Measurements from ENCODE around the gene PLPPR3. TPM values are rescaled to one million over a fixed set of nuclear protein-coding genes. Genes with fewer than 3 reads are reported as not detected.

Gene PLPPR3
- total and polyA plus RNA-seq, 9 of the 15 experiments (the other 6 are each of a cell fraction or from before 2014, with no cell fraction given): 0.01 to 48.2 (median 8.6) TPM

DNA sequence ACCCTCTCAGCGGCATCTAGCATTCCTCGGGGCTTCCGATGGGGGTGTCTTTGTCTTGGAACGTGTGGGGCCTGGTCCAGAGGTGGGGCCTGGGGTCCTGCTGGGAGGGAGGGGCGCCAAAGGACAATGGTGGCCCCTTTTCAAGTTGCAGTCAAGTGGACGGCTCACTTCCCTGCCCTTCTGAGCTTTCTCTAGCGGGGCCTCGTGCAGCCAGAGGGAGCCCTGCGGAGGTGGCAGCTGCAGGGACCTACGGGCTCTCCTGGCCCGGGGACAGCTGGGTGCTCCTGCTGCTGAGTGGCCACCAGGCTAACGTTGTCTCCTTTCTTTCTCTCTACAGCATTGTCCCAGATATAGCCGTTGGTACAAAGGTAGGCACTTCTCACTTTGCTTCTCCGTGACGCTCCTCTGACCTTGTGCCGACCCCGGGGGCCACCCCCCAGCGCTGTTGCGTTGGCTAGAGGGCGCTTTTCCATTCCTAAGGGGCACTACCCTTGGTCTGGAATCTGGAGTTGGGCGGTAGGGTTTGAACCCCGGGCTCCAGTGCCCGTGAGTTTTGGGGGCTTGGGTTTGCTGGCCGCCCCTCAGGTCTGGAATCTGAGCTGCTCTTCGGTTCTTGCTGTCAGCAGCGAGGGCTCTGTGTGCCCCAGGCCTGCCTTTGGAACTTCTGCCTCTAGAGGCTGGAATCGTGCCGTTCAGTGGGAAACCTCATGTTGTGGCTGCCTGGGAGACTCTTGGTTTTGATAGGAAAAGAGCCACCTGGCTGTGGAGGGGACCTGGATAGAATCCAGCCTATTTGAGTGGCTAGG lies 22.5 kb downstream of the PLPPR3 start (continued):
- no peak for TF ChIP-seq STAT5A (IDR thresholded peaks at IDR 0.05; ENCODE audit: borderline replicate concordance, low read length)
- TF ChIP-seq POLR2G (IDR thresholded peaks at IDR 0.05; ENCODE audit: low read depth, low read length): peak; percentile 32
- TF ChIP-seq RBFOX2 (IDR thresholded peaks at IDR 0.05; ENCODE audit: low read depth, low read length): peak; percentile 52
- no peak for TF ChIP-seq RFX5 (IDR thresholded peaks at IDR 0.05; ENCODE audit: low read depth, low read length)
- TF ChIP-seq, protein P1, sequence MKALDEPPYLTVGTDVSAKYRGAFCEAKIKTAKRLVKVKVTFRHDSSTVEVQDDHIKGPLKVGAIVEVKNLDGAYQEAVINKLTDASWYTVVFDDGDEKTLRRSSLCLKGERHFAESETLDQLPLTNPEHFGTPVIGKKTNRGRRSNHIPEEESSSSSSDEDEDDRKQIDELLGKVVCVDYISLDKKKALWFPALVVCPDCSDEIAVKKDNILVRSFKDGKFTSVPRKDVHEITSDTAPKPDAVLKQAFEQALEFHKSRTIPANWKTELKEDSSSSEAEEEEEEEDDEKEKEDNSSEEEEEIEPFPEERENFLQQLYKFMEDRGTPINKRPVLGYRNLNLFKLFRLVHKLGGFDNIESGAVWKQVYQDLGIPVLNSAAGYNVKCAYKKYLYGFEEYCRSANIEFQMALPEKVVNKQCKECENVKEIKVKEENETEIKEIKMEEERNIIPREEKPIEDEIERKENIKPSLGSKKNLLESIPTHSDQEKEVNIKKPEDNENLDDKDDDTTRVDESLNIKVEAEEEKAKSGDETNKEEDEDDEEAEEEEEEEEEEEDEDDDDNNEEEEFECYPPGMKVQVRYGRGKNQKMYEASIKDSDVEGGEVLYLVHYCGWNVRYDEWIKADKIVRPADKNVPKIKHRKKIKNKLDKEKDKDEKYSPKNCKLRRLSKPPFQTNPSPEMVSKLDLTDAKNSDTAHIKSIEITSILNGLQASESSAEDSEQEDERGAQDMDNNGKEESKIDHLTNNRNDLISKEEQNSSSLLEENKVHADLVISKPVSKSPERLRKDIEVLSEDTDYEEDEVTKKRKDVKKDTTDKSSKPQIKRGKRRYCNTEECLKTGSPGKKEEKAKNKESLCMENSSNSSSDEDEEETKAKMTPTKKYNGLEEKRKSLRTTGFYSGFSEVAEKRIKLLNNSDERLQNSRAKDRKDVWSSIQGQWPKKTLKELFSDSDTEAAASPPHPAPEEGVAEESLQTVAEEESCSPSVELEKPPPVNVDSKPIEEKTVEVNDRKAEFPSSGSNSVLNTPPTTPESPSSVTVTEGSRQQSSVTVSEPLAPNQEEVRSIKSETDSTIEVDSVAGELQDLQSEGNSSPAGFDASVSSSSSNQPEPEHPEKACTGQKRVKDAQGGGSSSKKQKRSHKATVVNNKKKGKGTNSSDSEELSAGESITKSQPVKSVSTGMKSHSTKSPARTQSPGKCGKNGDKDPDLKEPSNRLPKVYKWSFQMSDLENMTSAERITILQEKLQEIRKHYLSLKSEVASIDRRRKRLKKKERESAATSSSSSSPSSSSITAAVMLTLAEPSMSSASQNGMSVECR (CRISPR knock-in tag; IDR thresholded peaks at IDR 0.05): peak; percentile 34; the same call in 1 of the 2 replicates
- TF ChIP-seq, protein P2, sequence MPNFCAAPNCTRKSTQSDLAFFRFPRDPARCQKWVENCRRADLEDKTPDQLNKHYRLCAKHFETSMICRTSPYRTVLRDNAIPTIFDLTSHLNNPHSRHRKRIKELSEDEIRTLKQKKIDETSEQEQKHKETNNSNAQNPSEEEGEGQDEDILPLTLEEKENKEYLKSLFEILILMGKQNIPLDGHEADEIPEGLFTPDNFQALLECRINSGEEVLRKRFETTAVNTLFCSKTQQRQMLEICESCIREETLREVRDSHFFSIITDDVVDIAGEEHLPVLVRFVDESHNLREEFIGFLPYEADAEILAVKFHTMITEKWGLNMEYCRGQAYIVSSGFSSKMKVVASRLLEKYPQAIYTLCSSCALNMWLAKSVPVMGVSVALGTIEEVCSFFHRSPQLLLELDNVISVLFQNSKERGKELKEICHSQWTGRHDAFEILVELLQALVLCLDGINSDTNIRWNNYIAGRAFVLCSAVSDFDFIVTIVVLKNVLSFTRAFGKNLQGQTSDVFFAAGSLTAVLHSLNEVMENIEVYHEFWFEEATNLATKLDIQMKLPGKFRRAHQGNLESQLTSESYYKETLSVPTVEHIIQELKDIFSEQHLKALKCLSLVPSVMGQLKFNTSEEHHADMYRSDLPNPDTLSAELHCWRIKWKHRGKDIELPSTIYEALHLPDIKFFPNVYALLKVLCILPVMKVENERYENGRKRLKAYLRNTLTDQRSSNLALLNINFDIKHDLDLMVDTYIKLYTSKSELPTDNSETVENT (CRISPR knock-in tag; IDR thresholded peaks at IDR 0.05): no peak
- no peak for TF ChIP-seq SREBF1 (IDR thresholded peaks at IDR 0.05; ENCODE audit: borderline replicate concordance, low read depth, low read length)
- TF ChIP-seq, protein P3, sequence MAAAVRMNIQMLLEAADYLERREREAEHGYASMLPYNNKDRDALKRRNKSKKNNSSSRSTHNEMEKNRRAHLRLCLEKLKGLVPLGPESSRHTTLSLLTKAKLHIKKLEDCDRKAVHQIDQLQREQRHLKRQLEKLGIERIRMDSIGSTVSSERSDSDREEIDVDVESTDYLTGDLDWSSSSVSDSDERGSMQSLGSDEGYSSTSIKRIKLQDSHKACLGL (CRISPR knock-in tag; IDR thresholded peaks at IDR 0.05; ENCODE audit: borderline replicate concordance, poor library complexity, severe bottlenecking): no peak
- TF ChIP-seq, protein P4, sequence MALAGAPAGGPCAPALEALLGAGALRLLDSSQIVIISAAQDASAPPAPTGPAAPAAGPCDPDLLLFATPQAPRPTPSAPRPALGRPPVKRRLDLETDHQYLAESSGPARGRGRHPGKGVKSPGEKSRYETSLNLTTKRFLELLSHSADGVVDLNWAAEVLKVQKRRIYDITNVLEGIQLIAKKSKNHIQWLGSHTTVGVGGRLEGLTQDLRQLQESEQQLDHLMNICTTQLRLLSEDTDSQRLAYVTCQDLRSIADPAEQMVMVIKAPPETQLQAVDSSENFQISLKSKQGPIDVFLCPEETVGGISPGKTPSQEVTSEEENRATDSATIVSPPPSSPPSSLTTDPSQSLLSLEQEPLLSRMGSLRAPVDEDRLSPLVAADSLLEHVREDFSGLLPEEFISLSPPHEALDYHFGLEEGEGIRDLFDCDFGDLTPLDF (CRISPR knock-in tag; IDR thresholded peaks at IDR 0.05): no peak
- TF ChIP-seq ETS2 (tag; IDR thresholded peaks at IDR 0.05; ENCODE audit: borderline replicate concordance, poor library complexity, severe bottlenecking): no peak
- TF ChIP-seq, protein P5, sequence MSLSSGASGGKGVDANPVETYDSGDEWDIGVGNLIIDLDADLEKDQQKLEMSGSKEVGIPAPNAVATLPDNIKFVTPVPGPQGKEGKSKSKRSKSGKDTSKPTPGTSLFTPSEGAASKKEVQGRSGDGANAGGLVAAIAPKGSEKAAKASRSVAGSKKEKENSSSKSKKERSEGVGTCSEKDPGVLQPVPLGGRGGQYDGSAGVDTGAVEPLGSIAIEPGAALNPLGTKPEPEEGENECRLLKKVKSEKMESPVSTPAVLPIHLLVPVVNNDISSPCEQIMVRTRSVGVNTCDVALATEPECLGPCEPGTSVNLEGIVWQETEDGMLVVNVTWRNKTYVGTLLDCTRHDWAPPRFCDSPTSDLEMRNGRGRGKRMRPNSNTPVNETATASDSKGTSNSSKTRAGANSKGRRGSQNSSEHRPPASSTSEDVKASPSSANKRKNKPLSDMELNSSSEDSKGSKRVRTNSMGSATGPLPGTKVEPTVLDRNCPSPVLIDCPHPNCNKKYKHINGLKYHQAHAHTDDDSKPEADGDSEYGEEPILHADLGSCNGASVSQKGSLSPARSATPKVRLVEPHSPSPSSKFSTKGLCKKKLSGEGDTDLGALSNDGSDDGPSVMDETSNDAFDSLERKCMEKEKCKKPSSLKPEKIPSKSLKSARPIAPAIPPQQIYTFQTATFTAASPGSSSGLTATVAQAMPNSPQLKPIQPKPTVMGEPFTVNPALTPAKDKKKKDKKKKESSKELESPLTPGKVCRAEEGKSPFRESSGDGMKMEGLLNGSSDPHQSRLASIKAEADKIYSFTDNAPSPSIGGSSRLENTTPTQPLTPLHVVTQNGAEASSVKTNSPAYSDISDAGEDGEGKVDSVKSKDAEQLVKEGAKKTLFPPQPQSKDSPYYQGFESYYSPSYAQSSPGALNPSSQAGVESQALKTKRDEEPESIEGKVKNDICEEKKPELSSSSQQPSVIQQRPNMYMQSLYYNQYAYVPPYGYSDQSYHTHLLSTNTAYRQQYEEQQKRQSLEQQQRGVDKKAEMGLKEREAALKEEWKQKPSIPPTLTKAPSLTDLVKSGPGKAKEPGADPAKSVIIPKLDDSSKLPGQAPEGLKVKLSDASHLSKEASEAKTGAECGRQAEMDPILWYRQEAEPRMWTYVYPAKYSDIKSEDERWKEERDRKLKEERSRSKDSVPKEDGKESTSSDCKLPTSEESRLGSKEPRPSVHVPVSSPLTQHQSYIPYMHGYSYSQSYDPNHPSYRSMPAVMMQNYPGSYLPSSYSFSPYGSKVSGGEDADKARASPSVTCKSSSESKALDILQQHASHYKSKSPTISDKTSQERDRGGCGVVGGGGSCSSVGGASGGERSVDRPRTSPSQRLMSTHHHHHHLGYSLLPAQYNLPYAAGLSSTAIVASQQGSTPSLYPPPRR (CRISPR knock-in tag; IDR thresholded peaks at IDR 0.05; ENCODE audit: borderline replicate concordance): no peak

Data from K562 (cell line).